Activated naive CD4-positive, alpha-beta T cell treated with anti-CD3 and anti-CD28 coated beads for 36 hours (primary cell): ENCODE results near the gene ELF4. TPM values are rescaled to one million over a fixed set of nuclear protein-coding genes. Genes with fewer than 3 reads are reported as not detected.

ENCODE experiments used
- CTCF ChIA-PET: fragments of 350-600 bp; sonication (Branson Sonifier 250); formaldehyde crosslinking; loops from one replicate; lab custom pipeline; 2021; ENCODE audit warnings: antibody characterized with exemption; lab: Charles Lee
- DNase-seq: peaks from one replicate; pipeline ENCODE4 v3.0.0-alpha.2; 2020
- H3K27ac Mint-ChIP-seq: one replicate; pipeline ENCODE4 v1.8.0; 2021; ENCODE audit warnings: mild to moderate bottlenecking, mixed read lengths
- H3K27me3 Mint-ChIP-seq: one replicate; pipeline ENCODE4 v1.8.0; 2021; ENCODE audit warnings: low read depth, mixed read lengths
- H3K36me3 Mint-ChIP-seq: one replicate; pipeline ENCODE4 v1.8.0; 2021; ENCODE audit warnings: low read depth, mixed read lengths
- H3K4me1 Mint-ChIP-seq: one replicate; pipeline ENCODE4 v1.8.0; 2021; ENCODE audit warnings: low read depth, mixed read lengths
- H3K4me3 Mint-ChIP-seq: one replicate; pipeline ENCODE4 v1.8.0; 2021; ENCODE audit warnings: mild to moderate bottlenecking, moderate library complexity, mixed read lengths
- H3K9me3 Mint-ChIP-seq: one replicate; pipeline ENCODE4 v1.8.0; 2021; ENCODE audit warnings: mixed read lengths
- intact Hi-C: fragments of 100-400 bp; cut with micrococcal nuclease; formaldehyde crosslinking; loops from one replicate; pipeline ENCODE4 v1.15.1; 2023
- total RNA-seq, 2 experiments: library from RNA; stranded (reverse); gene quantifications; one replicate each; pipeline ENCODE4 v1.2.3, GENCODE V29; 2021

The ELF4 gene
- 10 to 100 TPM; 15.8 to 16.5 TPM for total RNA-seq

- no peaks in the 10 kb centered on the region for H3K27me3 Mint-ChIP-seq
- intact Hi-C loops, result loop anchor here (1.0 kb wide), 2 partner anchors 28 to 229 kb away; partner anchors contain the start of gene SLC25A14
- CTCF ChIA-PET, result interaction anchor here (1.0 to 3.4 kb wide), 3 partner anchors 10 to 30 kb away, joined by 4 to 20 read pairs (median 9); no protein-coding TSS in a partner anchor
- H3K4me1 Mint-ChIP-seq, result peaks cover 36% of the 10 kb centered on the region
- H3K9me3 Mint-ChIP-seq, result no peaks in the 10 kb centered on the region
- H3K4me3 Mint-ChIP-seq, result peak within 1 kb of the TSS; percentile 87
- peak within 1 kb of the TSS; percentile 87 for H3K27ac Mint-ChIP-seq
- peaks cover 1% of the 10 kb centered on the region for H3K36me3 Mint-ChIP-seq
- peak; percentile 66 for DNase-seq
Measured at GRCh38 chrX:130110379-130111219, at the start of gene ELF4. Gene ELF4 (minus strand): TSS chrX:130110497. CDS start chrX:130081330, 29,167 bp downstream.

GRCh38 chrX:130159776-130160175 lies 49.5 kb upstream of the ELF4 start:
- Mint-ChIP-seq H3K27me3 (no peaks in the 10 kb centered on the region), H3K36me3 (peaks cover 2% of the 10 kb centered on the region), H3K27ac (no peak overlapping the region), H3K9me3 (no peaks in the 10 kb centered on the region), H3K4me3 (no peak overlapping the region), H3K4me1 (peaks cover 38% of the 10 kb centered on the region)
- CTCF ChIA-PET, result no interaction called here
- no peak for DNase-seq
- intact Hi-C loops, result no loop called here

GRCh38 chrX:130158311-130158710 lies 48.0 kb upstream of the ELF4 start:
- Mint-ChIP-seq H3K36me3 (peaks cover 2% of the 10 kb centered on the region), H3K27me3 (no peaks in the 10 kb centered on the region), H3K4me3 (no peak overlapping the region), H3K4me1 (peaks cover 30% of the 10 kb centered on the region), H3K27ac (no peak overlapping the region), H3K9me3 (no peaks in the 10 kb centered on the region)
- DNase-seq, result no peak
- CTCF ChIA-PET, result interaction anchor here (0.7 kb wide), 1 partner anchor 79 kb away, joined by 5 read pairs; no protein-coding TSS in a partner anchor
- intact Hi-C loops, result no loop called here

GRCh38 chrX:130155564-130155963 lies 45.3 kb upstream of the ELF4 start:
- intact Hi-C loops, result no loop called here
- peaks cover 2% of the 10 kb centered on the region for H3K36me3 Mint-ChIP-seq
- no peak overlapping the region for H3K27ac Mint-ChIP-seq
- H3K9me3 Mint-ChIP-seq, result no peaks in the 10 kb centered on the region
- no peak overlapping the region for H3K4me3 Mint-ChIP-seq
- H3K4me1 Mint-ChIP-seq, result peaks cover 17% of the 10 kb centered on the region
- CTCF ChIA-PET, result interaction anchor here (0.8 to 1.5 kb wide), 3 partner anchors 12 to 76 kb away, joined by 3 to 4 read pairs (median 3); no protein-coding TSS in a partner anchor
- no peaks in the 10 kb centered on the region for H3K27me3 Mint-ChIP-seq
- DNase-seq, result no peak

GRCh38 chrX:130147631-130148030 lies 37.3 kb upstream of the ELF4 start:
- H3K4me1 Mint-ChIP-seq, result no peaks in the 10 kb centered on the region
- DNase-seq, result no peak
- no peaks in the 10 kb centered on the region for H3K9me3 Mint-ChIP-seq
- intact Hi-C loops, result no loop called here
- H3K27ac Mint-ChIP-seq, result no peak overlapping the region
- no peak overlapping the region for H3K4me3 Mint-ChIP-seq
- H3K27me3 Mint-ChIP-seq, result no peaks in the 10 kb centered on the region
- CTCF ChIA-PET, result interaction anchor here (0.8 to 1.1 kb wide), 3 partner anchors 543 to 666 kb away, joined by 3 read pairs; no protein-coding TSS in a partner anchor
- H3K36me3 Mint-ChIP-seq, result peaks cover 22% of the 10 kb centered on the region

GRCh38 chrX:130145123-130145522 lies 34.8 kb upstream of the ELF4 start:
- no peak overlapping the region for H3K4me3 Mint-ChIP-seq
- CTCF ChIA-PET, result interaction anchor here (1.4 to 1.6 kb wide), 2 partner anchors 9 to 46 kb away, joined by 3 read pairs; no protein-coding TSS in a partner anchor
- peaks cover 24% of the 10 kb centered on the region for H3K36me3 Mint-ChIP-seq
- intact Hi-C loops, result no loop called here
- no peak for DNase-seq
- H3K4me1 Mint-ChIP-seq, result no peaks in the 10 kb centered on the region
- no peaks in the 10 kb centered on the region for H3K27me3 Mint-ChIP-seq
- no peak overlapping the region for H3K27ac Mint-ChIP-seq
- no peaks in the 10 kb centered on the region for H3K9me3 Mint-ChIP-seq

GRCh38 chrX:130144509-130144908 lies 34.2 kb upstream of the ELF4 start:
- intact Hi-C loops, result loop anchor here (1.0 kb wide), 1 partner anchor 48 kb away; no protein-coding TSS in a partner anchor
- H3K9me3 Mint-ChIP-seq, result no peaks in the 10 kb centered on the region
- H3K27me3 Mint-ChIP-seq, result no peaks in the 10 kb centered on the region
- no peak overlapping the region for H3K4me3 Mint-ChIP-seq
- no peak for DNase-seq
- peaks cover 24% of the 10 kb centered on the region for H3K36me3 Mint-ChIP-seq
- CTCF ChIA-PET, result interaction anchor here (1.4 kb wide), 1 partner anchor 12 kb away, joined by 3 read pairs; no protein-coding TSS in a partner anchor
- no peaks in the 10 kb centered on the region for H3K4me1 Mint-ChIP-seq
- H3K27ac Mint-ChIP-seq, result no peak overlapping the region

GRCh38 chrX:130139474-130140201 lies 29.3 kb upstream of the ELF4 start:
- Mint-ChIP-seq H3K27ac (no peak overlapping the region), H3K4me1 (no peaks in the 10 kb centered on the region), H3K27me3 (no peaks in the 10 kb centered on the region), H3K36me3 (peaks cover 22% of the 10 kb centered on the region), H3K9me3 (no peaks in the 10 kb centered on the region), H3K4me3 (no peak overlapping the region)
- intact Hi-C loops, result no loop called here
- no peak for DNase-seq
- CTCF ChIA-PET, result no interaction called here

GRCh38 chrX:130136961-130137360 lies 26.7 kb upstream of the ELF4 start:
- no peak overlapping the region for H3K4me3 Mint-ChIP-seq
- peaks cover 13% of the 10 kb centered on the region for H3K36me3 Mint-ChIP-seq
- CTCF ChIA-PET, result no interaction called here

GRCh38 chrX:130136496-130136895 lies 26.2 kb upstream of the ELF4 start:
- no peak overlapping the region for H3K27ac Mint-ChIP-seq
- CTCF ChIA-PET, result no interaction called here
- no peaks in the 10 kb centered on the region for H3K9me3 Mint-ChIP-seq
- H3K4me3 Mint-ChIP-seq, result no peak overlapping the region
- peaks cover 13% of the 10 kb centered on the region for H3K36me3 Mint-ChIP-seq
- intact Hi-C loops, result no loop called here
- H3K27me3 Mint-ChIP-seq, result no peaks in the 10 kb centered on the region
- DNase-seq, result no peak
- H3K4me1 Mint-ChIP-seq, result no peaks in the 10 kb centered on the region

More at GRCh38 chrX:130136961-130137360, 26.7 kb upstream of the ELF4 start:
- Mint-ChIP-seq H3K4me1 (no peaks in the 10 kb centered on the region), H3K27ac (no peak overlapping the region), H3K9me3 (no peaks in the 10 kb centered on the region), H3K27me3 (no peaks in the 10 kb centered on the region)
- intact Hi-C loops, result no loop called here
- DNase-seq, result no peak

GRCh38 chrX:130130990-130131389 lies 20.7 kb upstream of the ELF4 start:
- no peaks in the 10 kb centered on the region for H3K27me3 Mint-ChIP-seq
- H3K9me3 Mint-ChIP-seq, result no peaks in the 10 kb centered on the region
- no peak overlapping the region for H3K27ac Mint-ChIP-seq
- no peaks in the 10 kb centered on the region for H3K4me1 Mint-ChIP-seq
- CTCF ChIA-PET, result interaction anchor here (1.3 kb wide), 1 partner anchor 61 kb away, joined by 3 read pairs; no protein-coding TSS in a partner anchor
- no peak for DNase-seq
- H3K36me3 Mint-ChIP-seq, result peaks cover 9% of the 10 kb centered on the region
- intact Hi-C loops, result no loop called here
- no peak overlapping the region for H3K4me3 Mint-ChIP-seq
